GM15510 (cell line): ENCODE data around the gene PPP2R2D.

Experiments
- POLR2A ChIP-seq: IDR thresholded peaks from 3 replicates; pipeline ENCODE4 v1.6.1; 2011; ENCODE audit warnings: borderline replicate concordance; ENCODE audit not compliant: insufficient read length; ENCODE audit errors: extremely low read depth

The PPP2R2D gene

DNA sequence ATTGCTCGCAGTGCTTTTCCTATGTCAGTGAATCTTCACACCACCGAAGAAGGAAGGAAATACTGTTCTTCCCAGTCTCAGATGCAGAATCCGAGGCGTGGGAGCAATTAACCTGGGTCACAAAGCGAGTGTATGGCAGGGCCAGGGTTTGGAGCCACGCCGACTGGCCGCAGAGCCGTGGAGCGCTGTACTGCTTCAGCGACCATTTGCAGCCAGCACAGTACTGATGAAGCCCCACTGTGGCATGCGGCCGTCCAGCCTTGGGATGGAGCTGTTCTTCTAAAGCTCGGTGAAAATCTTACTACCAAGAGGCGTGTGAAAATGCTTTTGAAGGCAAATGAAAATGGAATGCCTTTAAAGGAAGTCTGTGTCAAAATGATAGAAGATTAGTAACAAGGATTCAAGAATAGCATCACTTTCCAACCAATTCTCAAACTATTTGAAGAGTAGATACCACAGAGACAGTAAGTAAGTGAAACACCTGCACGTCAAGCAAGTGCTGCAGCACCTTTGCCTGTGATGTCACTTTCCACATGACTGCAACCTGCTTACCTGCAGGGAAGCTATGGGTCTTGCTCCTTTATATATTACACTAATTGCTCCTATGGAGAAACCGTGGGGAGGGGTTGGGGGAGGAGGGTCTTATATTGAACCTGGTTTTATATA, 4.9 kb downstream of the PPP2R2D start:
- TF ChIP-seq POLR2A: no peak

DNA sequence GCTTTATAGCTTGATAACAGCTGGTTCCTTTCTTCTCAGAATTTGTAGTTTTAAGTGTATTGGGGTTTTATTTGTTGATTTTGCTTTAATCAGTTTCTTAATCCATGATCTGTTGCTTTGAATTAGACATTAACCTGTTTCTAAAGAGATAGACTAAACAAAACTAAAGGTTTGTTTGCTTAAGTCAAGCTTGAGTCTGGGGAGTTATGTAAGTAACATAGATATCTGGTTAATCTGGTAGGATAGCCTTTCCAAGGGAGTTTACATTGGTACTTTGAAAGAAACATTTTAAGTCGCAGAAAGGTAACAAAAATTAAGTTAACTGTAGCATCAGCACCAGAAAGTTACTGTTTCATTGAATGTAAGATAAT, 5.4 kb downstream of the PPP2R2D start:
- TF ChIP-seq POLR2A: no peak

DNA sequence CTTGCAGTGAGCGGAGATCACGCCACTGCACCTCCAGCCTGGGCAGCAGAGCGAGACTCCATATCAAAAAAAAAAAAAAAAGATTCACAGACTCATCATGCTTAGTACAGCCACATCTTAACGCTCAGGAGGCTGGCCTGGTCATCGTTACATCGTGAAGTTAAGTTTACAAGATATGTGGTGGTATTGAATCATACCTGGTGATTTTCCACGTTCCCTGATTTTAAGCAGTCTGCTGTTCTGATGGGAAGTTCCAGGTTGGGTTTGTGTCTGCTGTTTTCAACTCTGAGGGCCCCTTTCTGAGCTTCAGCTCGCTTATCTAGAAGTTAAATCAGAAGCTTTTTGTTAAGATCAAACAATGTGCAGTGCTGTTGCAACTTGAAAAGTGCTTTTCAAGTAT, 6.9 kb downstream of the PPP2R2D start:
- TF ChIP-seq POLR2A: no peak

DNA sequence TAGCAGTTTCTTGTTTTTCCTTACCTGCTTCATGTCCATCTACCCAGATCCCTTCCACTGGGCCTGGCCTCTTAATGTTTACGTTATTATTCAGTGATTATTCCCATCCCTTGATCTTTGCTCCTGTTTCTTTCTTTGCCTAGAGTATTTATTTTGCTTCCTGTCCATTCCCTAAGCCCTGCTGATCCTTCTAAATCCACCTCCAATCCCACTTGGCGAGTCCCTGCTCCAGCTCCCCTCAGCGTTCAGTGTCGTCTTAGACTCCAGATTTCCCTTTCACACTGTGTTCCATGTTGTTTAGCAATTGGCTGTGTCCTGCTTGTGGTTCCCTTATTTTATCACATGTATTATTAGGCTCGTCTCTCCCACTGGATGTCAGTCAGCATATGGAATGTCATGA, 7.3 kb downstream of the PPP2R2D start:
- no peak for TF ChIP-seq POLR2A

GRCh38 chr10:131909014-131909808, 8.4 kb downstream of the PPP2R2D start:
- no peak for TF ChIP-seq POLR2A

DNA sequence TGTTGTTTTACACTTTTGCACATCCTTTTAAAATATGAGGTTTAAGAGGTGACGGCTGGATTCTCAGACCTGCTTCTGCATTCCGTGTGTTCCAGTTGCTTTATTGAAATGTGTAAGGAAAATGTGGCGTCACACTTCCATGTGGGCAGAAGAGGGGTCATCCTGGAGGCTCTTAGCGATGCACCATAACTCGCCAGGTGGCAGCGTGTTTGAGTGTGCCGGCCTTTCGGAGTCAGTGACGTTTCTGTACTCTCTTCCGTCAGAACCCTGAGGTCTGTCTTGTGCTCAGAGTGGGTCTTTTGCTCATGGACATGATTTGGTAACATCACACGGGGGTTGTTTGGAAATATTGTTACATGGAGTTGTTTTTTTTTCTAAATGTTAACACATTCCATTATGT, 9.1 kb downstream of the PPP2R2D start:
- no peak for TF ChIP-seq POLR2A

GRCh38 chr10:131910663-131911314, 10.0 kb downstream of the PPP2R2D start:
- TF ChIP-seq POLR2A: no peak

- TF ChIP-seq POLR2A: no peak
Observed at GRCh38 chr10:131911451-131911850, 10.6 kb downstream of the PPP2R2D start.

- no peak for TF ChIP-seq POLR2A
Observed at GRCh38 chr10:131912620-131913019, 11.8 kb downstream of the PPP2R2D start.

DNA sequence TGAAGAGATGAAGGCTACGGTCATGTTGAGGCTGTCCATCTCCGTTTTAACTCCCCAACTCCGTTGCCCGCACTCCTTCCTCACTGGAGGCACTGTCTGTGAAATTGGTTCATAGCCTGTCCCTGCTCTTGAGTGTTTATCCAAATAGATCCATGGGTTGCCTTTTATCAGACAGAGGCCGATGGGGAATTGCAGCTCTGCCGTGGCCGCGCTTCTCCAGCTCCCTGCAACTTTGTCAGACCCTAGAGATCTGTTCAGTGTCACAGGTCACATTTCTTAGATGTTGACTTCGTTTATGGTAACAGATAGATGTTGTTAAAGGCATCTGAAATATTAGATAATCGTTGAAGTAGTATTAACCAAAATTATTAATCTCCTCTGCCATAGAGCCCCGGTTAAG, 14.7 kb downstream of the PPP2R2D start:
- TF ChIP-seq POLR2A: no peak

DNA sequence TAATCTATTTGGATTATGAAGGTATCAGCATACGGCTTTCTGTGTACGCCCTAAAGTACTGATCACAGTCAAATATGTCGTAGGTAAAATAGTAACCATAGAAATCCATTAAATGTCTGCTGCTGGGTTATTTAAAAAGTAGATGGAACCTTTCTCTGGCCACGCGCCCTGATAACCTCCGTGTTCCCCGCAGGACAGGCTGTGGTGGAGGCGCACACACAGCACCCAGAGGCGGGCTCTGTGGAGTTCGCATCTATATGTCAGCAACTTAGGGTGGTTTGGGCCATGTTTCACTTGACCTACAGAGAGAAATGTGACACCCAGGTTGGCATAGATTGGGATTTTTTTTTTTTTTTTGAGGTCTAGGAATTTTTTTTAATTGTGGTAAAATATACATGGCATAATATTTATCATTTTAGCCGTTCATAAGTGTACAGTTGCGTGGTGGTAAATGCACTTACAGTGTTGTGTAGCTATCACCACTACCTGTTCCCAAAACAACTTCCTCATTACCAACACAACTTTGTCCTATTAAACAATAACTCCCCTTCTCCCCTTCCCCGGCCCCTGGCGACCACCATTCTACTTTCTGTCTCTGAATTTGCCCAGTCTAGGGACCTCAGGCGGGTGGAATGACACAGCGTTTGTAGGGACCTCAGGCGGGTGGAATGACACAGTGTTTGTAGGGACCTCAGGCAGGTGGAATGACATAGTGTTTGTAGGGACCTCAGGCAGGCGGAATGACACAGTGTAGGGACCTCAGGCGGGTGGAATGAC, 15.4 kb downstream of the PPP2R2D start:
- TF ChIP-seq POLR2A: no peak

GRCh38 chr10:131920151-131920550, 19.3 kb downstream of the PPP2R2D start:
- no peak for TF ChIP-seq POLR2A

GRCh38 chr10:131920693-131921092, 19.9 kb downstream of the PPP2R2D start:
- TF ChIP-seq POLR2A: no peak

- TF ChIP-seq POLR2A: no peak
Observed at GRCh38 chr10:131921184-131921583, 20.4 kb downstream of the PPP2R2D start.
